ENCODE results near the gene DCUN1D3.
A peak's percentile ranks its signal among the peaks of the same experiment; 100 is the strongest.
"Not testable (repeated sequence)": the region's sequence is repeated elsewhere in the genome, so short reads cannot be mapped to it uniquely, and the experiment has no call there.

DCUN1D3 gene

DNA sequence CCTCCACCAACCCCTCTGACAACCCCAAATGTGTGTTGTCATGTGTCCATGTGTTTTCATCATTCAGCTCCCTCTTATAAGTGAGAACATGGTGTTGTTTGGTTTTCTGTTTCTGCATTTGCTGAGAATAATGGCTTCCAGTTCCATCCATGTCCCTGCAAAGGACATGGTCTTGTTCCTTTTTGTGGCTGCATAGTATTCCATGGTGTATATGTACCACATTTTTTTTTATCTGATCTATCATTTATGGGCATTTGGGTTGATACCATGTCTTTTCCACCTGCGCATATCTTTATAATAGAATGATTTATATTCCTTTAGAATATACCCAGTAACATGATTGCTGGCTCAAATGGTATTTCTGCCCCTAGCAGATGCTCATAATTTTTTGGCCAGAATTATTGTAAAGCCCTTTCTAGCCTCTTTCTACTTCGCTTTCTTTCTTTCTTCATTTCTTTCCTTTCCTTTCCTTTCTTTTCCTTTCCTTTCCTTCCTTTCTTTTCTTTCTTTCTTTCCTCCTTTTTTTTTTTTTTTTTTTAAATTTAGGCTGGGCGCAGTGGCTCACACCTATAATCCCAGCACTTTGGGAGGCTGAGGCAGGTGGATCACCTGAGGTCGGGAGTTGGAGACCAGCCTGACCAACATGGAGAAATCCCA lies 81.1 kb downstream of the DCUN1D3 start:
- DNase-seq, result no peak

GRCh38 chr16:20814784-20815183 lies 85.4 kb downstream of the DCUN1D3 start:
- no peak for DNase-seq

DNA sequence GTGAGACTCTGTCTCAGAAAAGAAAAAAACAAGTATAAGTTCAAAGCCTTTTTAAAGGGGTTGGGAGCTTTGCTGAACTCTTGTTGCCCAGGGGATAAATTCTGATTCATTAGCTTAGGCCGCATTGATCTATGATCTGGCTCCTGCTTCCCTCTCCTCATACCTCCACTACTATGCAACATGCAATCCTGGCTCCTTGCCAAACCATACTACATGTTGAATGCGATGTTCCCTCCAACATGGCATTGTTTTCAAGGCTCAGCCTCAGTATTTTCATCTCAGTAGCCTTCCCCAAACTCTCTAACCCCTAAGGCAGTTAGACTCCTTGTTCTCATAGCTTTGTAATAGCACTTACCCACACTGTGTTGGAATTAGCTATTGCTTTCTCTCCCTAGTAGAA lies 87.6 kb downstream of the DCUN1D3 start:
- no peak for DNase-seq

- no peak for DNase-seq
Measured at GRCh38 chr16:20811889-20812439, 88.2 kb downstream of the DCUN1D3 start.

DNA sequence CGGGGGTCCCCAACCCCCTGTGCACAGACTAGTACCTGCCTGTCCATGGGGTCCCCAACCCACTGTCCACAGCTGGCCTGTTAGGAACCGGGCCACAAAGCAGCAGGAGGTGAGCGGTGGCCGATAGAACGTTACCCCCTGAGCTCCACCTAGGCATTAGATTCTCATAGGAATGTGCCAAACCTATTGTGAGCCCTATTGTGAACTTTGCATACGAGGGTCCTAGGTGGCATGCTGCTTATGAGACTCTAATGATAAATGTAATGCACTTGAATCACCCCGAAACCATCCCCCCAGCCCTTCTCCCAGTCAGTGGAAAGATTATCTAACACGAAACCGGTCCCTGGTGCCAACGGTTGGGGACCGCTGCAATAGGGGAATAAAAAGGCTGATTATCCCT lies 92.3 kb downstream of the DCUN1D3 start:
- no peak for DNase-seq

DNA sequence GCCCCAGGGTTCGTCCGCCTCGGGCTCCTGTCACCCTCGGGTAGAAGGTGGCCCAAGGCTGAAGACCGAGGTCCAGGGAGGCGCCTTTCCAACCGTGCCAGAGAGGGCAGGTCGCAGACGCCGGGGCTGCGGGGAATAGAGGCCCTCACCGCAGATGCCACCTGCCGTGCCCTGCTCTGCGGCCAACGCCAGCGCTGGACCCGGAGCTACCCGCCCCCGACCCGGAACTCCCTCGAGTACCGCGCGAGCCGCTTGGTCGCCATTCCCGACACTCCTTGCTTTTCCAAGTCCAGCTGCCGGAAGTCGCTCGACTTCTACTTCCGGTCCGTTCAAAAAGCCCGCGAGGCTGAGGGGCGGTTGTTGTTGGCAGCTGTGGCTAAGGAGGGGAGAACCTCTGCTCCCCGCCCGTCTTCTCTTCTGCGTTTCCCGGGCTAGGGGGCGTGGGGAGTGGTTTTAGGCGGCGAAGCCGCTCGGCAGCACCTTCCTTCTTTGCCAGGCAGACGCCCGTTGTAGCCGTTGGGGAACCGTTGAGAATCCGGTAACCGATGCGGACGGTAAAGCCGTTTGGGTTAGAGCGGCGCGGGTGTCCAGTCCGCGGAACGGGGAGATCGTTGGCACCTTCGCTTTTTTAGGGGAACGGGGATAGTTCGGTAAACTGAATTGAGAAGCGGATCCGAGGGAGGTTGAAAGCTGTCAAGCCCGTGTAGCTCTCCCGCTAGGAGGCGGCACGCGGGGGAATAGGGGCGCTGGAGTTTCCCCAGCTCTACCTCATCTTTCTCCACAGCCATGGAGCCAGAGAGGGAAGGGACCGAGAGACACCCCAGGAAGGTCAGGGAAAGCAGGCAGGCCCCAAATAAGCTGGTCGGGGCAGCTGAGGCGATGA lies 93.7 kb downstream of the DCUN1D3 start, which contains the start of the genes ERI2 and REXO5:
TSS of gene ERI2 (minus strand) at position 305 of the 883 bp plus-strand sequence. CDS start at position 263, 42 bp downstream.
TSS of gene REXO5 (plus strand) at position 360 of the 883 bp plus-strand sequence. CDS start at position 787, 427 bp downstream.
- peak; percentile 61 for DNase-seq

DNA sequence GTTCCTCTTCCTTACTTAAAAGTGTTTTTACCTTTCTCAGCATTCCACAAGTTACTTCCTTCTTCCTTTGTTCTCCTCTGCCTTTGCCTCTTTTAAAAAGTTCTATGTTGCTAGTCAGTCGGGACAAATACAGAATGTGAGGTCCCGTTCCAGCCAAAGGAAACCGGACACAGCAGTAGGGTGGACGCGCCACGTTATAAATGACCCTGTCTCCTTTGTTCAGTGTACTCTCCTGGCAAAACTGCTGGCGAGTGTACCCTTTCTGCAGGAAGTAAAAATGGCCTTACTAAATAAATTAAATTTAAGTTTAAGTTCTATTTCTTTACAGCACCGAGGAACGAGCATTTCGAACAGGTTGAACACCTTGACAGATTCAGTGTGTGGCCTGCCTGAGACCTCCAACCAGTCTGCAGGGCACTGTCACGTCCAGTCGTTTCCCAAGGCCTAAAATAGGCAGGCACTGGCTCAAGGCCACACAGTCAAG lies 94.4 kb downstream of the DCUN1D3 start:
- not testable (repeated sequence) for DNase-seq

Data from activated effector memory CD4-positive, alpha-beta T cell treated with Interleukin-2 at 50 U/mL for 16 hours (primary cell).